ENCODE results near the gene THAP11. TPM values are rescaled to one million over a fixed set of nuclear protein-coding genes. Genes with fewer than 3 reads are reported as not detected.
A peak's percentile ranks its signal among the peaks of the same experiment; 100 is the strongest.

Gene THAP11
- total and polyA plus RNA-seq, 2 of the 13 experiments (the other 11 are each of a cell fraction or from before 2014, with no cell fraction given), result 44.2 to 53.4 TPM

DNA sequence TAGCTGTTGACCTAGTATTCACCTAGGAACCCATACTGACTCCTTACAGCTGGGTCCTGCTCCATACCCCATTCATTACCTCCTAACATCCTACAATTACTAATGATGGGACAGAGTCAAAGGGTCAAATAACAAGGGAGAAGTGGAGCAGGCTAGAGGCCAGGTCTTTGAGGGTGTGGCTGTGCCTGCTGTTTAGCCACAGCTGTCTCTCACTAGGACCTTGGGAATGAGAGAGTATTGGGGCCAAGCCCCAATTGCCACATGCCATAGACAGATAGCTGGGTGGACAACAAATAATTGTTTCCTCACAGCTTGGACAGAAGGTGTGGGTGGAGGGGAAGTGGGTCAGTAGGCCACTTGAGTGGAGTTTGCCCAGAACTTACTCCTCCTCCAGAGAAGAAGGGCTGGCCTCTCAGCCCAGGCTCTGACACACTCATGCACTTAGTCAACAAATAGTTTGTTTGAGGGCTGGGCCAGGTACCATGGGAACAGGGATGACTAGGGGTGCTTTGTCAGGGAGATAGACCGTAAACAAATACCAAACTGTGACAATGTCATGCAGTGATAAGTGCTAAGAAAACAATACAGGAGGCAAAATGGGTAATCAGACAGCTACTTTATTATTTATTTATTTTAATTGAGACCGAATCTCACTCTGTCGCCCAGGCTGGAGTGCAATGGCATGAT lies 15.6 kb downstream of the THAP11 start (continued):
- peak; percentile 50 for TF ChIP-seq CREB1 (IDR thresholded peaks at IDR 0.05)
- TF ChIP-seq CREB1 (CRISPR knock-in tag; IDR thresholded peaks at IDR 0.05), result peak; percentile 77
- peak; percentile 63; the same call in 1 of the 2 replicates for TF ChIP-seq TRAFD1 (CRISPR knock-in tag; IDR thresholded peaks at IDR 0.05; ENCODE audit: borderline replicate concordance)
- peak; percentile 90 for TF ChIP-seq SKI (IDR thresholded peaks at IDR 0.05; ENCODE audit: partially characterized antibody)
- no peak for TF ChIP-seq GPBP1L1 (CRISPR knock-in tag; IDR thresholded peaks at IDR 0.05)
- no peak for TF ChIP-seq PTBP1 (IDR thresholded peaks at IDR 0.05; ENCODE audit: low read depth, low read length, poor library complexity, severe bottlenecking)
- TF ChIP-seq MED1 (CRISPR knock-in tag; IDR thresholded peaks at IDR 0.05), result peak; percentile 42; the same call in 1 of the 2 replicates
- TF ChIP-seq ZNF749 (CRISPR knock-in tag; IDR thresholded peaks at IDR 0.05; ENCODE audit: borderline replicate concordance), result no peak
- no peak for TF ChIP-seq ARNT (IDR thresholded peaks at IDR 0.05)
- TF ChIP-seq HOXD1 (CRISPR knock-in tag; IDR thresholded peaks at IDR 0.05), result no peak
- no peak for TF ChIP-seq NCOA1 (CRISPR knock-in tag; IDR thresholded peaks at IDR 0.05)
- no peak for TF ChIP-seq ZNF251 (CRISPR knock-in tag; IDR thresholded peaks at IDR 0.05)
- no peak for TF ChIP-seq ATAD3A (CRISPR knock-in tag; IDR thresholded peaks at IDR 0.05)
- no peak for TF ChIP-seq MTF1 (CRISPR knock-in tag; IDR thresholded peaks at IDR 0.05)
- no peak for TF ChIP-seq ZFP36 (IDR thresholded peaks at IDR 0.05; ENCODE audit: borderline replicate concordance, low read depth, low read length, partially characterized antibody)
- TF ChIP-seq MTF2 (CRISPR knock-in tag; IDR thresholded peaks at IDR 0.05; ENCODE audit: borderline replicate concordance), result no peak
- no peak for TF ChIP-seq SOX6 (IDR thresholded peaks at IDR 0.05)
- TF ChIP-seq SOX6 (CRISPR knock-in tag; IDR thresholded peaks at IDR 0.05), result peak; percentile 90
- no peak for TF ChIP-seq PAF1 (CRISPR knock-in tag; IDR thresholded peaks at IDR 0.05)
- no peak for TF ChIP-seq ISX (CRISPR knock-in tag; conservative IDR thresholded peaks at IDR 0.05)
- TF ChIP-seq ZBTB25 (CRISPR knock-in tag; IDR thresholded peaks at IDR 0.05), result no peak
- TF ChIP-seq ZNF720 (CRISPR knock-in tag; IDR thresholded peaks at IDR 0.05), result no peak
- 0 out of 2 replicates have a peak, but pooled peaks have one; percentile 21 for TF ChIP-seq ZBTB7B (CRISPR knock-in tag; IDR thresholded peaks at IDR 0.05)
- TF ChIP-seq, protein P1, sequence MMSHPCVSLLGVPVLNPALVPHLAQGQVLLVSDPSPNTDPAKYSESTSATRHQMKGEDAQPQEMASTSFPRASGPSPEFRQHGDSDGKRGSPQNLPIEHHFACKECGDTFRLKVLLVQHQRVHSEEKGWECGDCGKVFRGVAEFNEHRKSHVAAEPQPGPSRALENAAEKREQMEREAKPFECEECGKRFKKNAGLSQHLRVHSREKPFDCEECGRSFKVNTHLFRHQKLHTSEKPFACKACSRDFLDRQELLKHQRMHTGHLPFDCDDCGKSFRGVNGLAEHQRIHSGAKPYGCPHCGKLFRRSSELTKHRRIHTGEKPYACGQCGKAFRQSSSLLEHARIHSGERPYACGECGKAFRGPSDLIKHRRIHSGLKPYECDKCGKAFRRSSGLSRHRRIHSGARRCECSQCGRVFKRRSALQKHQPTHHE (CRISPR knock-in tag; IDR thresholded peaks at IDR 0.05; ENCODE audit: borderline replicate concordance), result no peak
- TF ChIP-seq HMGXB4 (CRISPR knock-in tag; IDR thresholded peaks at IDR 0.05; ENCODE audit: borderline replicate concordance in 1 of 2, low read depth in 1 of 2), result 0 out of 4 replicates have a peak, but pooled peaks of 1 of the 2 experiments have one; percentile 21

All from HepG2 (cell line).